Mammary epithelial cell (primary cell): Measurements from ENCODE around the gene CYB561A3.

Source experiments
- EZH2 ChIP-seq: IDR thresholded peaks from 2 replicates; pipeline ENCODE4 v1.6.1; 2012; ENCODE audit warnings: low read length, inconsistent platforms, borderline replicate concordance
- TF ChIP-seq, protein P1 (sequence below), 2 donors: IDR thresholded peaks in 1 of 2; conservative IDR thresholded peaks in 1 of 2; 2 replicates each; pipeline ENCODE4 v1.5.1; 2011 to 2012; ENCODE audit warnings: inconsistent platforms in 2 of 2, low read length in 2 of 2, mild to moderate bottlenecking in 2 of 2, control low read depth in 1 of 2, low read depth in 1 of 2; ENCODE audit not compliant: insufficient read depth in 1 of 2; ENCODE audit errors: extremely low read depth in 1 of 2

DNA sequence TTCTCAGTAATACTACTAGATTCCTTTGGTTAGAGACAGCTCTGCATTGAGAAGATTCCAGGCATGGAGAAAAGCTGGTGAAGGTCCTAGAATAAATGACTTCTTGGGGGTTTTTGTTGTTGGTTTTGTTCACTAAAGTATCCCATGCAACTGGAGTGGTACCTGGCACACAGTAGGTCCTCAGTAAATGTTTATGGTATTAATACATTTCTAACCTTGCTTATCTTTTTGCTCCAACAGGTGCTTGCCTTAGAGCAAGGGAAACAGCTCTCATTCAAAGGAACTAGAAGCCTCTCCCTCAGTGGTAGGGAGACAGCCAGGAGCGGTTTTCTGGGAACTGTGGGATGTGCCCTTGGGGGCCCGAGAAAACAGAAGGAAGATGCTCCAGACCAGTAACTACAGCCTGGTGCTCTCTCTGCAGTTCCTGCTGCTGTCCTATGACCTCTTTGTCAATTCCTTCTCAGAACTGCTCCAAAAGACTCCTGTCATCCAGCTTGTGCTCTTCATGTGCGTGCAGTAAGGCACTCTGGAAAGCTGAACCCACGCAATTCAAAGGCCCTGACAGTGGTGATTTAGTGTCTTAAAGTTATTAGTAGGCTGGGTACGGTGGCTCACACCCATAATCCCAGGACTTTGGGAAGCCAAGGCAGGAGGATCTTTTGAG, 2.5 kb upstream of the CYB561A3 start:
- TF ChIP-seq, protein P1, sequence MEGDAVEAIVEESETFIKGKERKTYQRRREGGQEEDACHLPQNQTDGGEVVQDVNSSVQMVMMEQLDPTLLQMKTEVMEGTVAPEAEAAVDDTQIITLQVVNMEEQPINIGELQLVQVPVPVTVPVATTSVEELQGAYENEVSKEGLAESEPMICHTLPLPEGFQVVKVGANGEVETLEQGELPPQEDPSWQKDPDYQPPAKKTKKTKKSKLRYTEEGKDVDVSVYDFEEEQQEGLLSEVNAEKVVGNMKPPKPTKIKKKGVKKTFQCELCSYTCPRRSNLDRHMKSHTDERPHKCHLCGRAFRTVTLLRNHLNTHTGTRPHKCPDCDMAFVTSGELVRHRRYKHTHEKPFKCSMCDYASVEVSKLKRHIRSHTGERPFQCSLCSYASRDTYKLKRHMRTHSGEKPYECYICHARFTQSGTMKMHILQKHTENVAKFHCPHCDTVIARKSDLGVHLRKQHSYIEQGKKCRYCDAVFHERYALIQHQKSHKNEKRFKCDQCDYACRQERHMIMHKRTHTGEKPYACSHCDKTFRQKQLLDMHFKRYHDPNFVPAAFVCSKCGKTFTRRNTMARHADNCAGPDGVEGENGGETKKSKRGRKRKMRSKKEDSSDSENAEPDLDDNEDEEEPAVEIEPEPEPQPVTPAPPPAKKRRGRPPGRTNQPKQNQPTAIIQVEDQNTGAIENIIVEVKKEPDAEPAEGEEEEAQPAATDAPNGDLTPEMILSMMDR (conservative IDR thresholded peaks at IDR 0.05 in 1 of 2, IDR thresholded peaks at IDR 0.05 in 1 of 2; ENCODE audit: extremely low read depth in 1 of 2, insufficient read depth in 1 of 2, low read depth in 1 of 2, low read length in 2 of 2) = no peak
- TF ChIP-seq EZH2 = no peak
